GM23338 (cell line): ENCODE results near the gene ZNF774. TPM values are rescaled to one million over a fixed set of nuclear protein-coding genes. Genes with fewer than 3 reads are reported as not detected.

Source experiments
- ATAC-seq: fragments of 200-7000 bp; cut with Tn5 transposase; 3 replicates; pipeline ENCODE4 v1.9.1; 2020
- DNase-seq: peaks from one replicate; pipeline ENCODE4 v3.0.0-alpha.2; 2015; ENCODE audit warnings: low spot score
- H2AFZ ChIP-seq: fragments of 200-600 bp; sonication (generic); 2 replicates; pipeline ENCODE4 v1.8.0; 2016; ENCODE audit warnings: antibody characterized with exemption, mild to moderate bottlenecking, moderate library complexity
- H3F3A ChIP-seq: fragments of 200-600 bp; sonication (generic); replicated peaks from 2 replicates; pipeline ENCODE4 v1.8.0; 2017; ENCODE audit warnings: antibody characterized with exemption, mixed run types, low read depth
- H3K27ac ChIP-seq: fragments of 200-600 bp; sonication (generic); 2 replicates; pipeline ENCODE4 v1.6.1; 2016; ENCODE audit warnings: low read depth
- H3K27me3 ChIP-seq: fragments of 200-600 bp; sonication (generic); 2 replicates; pipeline ENCODE4 v1.8.0; 2016; ENCODE audit warnings: mild to moderate bottlenecking, mixed run types, moderate library complexity; ENCODE audit not compliant: insufficient read depth
- H3K36me3 ChIP-seq: fragments of 200-600 bp; sonication (generic); 2 replicates; pipeline ENCODE4 v1.8.0; 2016; ENCODE audit warnings: mild to moderate bottlenecking; ENCODE audit not compliant: insufficient read depth
- H3K4me1 ChIP-seq: fragments of 200-600 bp; sonication (generic); 2 replicates; pipeline ENCODE4 v1.8.0; 2016; ENCODE audit warnings: mild to moderate bottlenecking, moderate library complexity; ENCODE audit not compliant: insufficient read depth
- H3K4me2 ChIP-seq: fragments of 200-600 bp; sonication (generic); 2 replicates; pipeline ENCODE4 v1.7.1; 2017; ENCODE audit warnings: mixed run types
- H3K4me3 ChIP-seq: fragments of 200-600 bp; sonication (generic); 2 replicates; pipeline ENCODE4 v1.6.1; 2016; ENCODE audit warnings: mixed run types
- H3K79me2 ChIP-seq: fragments of 200-600 bp; sonication (generic); replicated peaks from 2 replicates; pipeline ENCODE4 v1.8.0; 2017; ENCODE audit warnings: mild to moderate bottlenecking; ENCODE audit not compliant: insufficient read depth
- H3K9me2 ChIP-seq: fragments of 200-600 bp; sonication (generic); 2 replicates; pipeline ENCODE4 v1.8.0; 2017; ENCODE audit not compliant: insufficient read depth
- H4K20me1 ChIP-seq: fragments of 200-600 bp; sonication (generic); replicated peaks from 2 replicates; pipeline ENCODE4 v1.8.0; 2017; ENCODE audit warnings: mild to moderate bottlenecking; ENCODE audit not compliant: insufficient read depth
- H3K27ac Mint-ChIP-seq: 2 replicates; pipeline ENCODE4 v1.8.0; 2020; ENCODE audit warnings: inconsistent platforms, mild to moderate bottlenecking, moderate library complexity, mixed read lengths
- H3K27me3 Mint-ChIP-seq: 3 replicates; pipeline ENCODE4 v1.8.0; 2022; ENCODE audit warnings: low read depth, mild to moderate bottlenecking, moderate library complexity, mixed read lengths, inconsistent platforms; ENCODE audit not compliant: insufficient read depth, poor library complexity
- H3K36me3 Mint-ChIP-seq: 3 replicates; pipeline ENCODE4 v1.8.0; 2021; ENCODE audit warnings: low read depth, mild to moderate bottlenecking, inconsistent platforms, moderate library complexity, mixed read lengths
- H3K4me1 Mint-ChIP-seq: 3 replicates; pipeline ENCODE4 v1.8.0; 2020; ENCODE audit warnings: mild to moderate bottlenecking, inconsistent platforms, mixed read lengths
- H3K4me3 Mint-ChIP-seq: 3 replicates; pipeline ENCODE4 v1.8.0; 2021; ENCODE audit warnings: moderate library complexity, mild to moderate bottlenecking, inconsistent platforms, mixed read lengths
- H3K9me3 Mint-ChIP-seq: 3 replicates; pipeline ENCODE4 v1.8.0; 2020; ENCODE audit warnings: moderate library complexity, mild to moderate bottlenecking, inconsistent platforms, mixed read lengths
- CREB1 ChIP-seq: fragments of 250-450 bp; sonication (Bioruptor Pico); IDR thresholded peaks from 2 replicates; pipeline ENCODE4 v1.5.0; 2020; ENCODE audit warnings: low read depth, mild to moderate bottlenecking, moderate library complexity
- CTCF ChIP-seq, 2 experiments: fragments of 200-600 bp in 1 of 2; sonication (generic) in 1 of 2; conservative IDR thresholded peaks; 2 replicates each; pipeline versions ENCODE4 v1.5.1 to v1.6.1; 2016 to 2017; ENCODE audit warnings: antibody characterized with exemption in 2 of 2, low read depth in 2 of 2, mild to moderate bottlenecking in 2 of 2, moderate library complexity in 1 of 2
- ETS1 ChIP-seq: IDR thresholded peaks from 2 replicates; pipeline ENCODE4 v1.6.1; 2016; ENCODE audit warnings: antibody characterized with exemption
- EZH2 ChIP-seq: fragments of 200-600 bp; sonication (generic); IDR thresholded peaks from one replicate; pipeline ENCODE4 v1.8.0; 2017; ENCODE audit warnings: antibody characterized with exemption, mild to moderate bottlenecking, low read depth; ENCODE audit not compliant: unreplicated experiment
- EZH2phosphoT487 ChIP-seq: fragments of 200-600 bp; sonication (generic); IDR thresholded peaks from one replicate; pipeline ENCODE4 v1.8.1; 2018; ENCODE audit warnings: antibody characterized with exemption; ENCODE audit not compliant: unreplicated experiment
- JUNB ChIP-seq: IDR thresholded peaks from one replicate; pipeline ENCODE4 v1.6.1; 2016; ENCODE audit warnings: antibody characterized with exemption; ENCODE audit not compliant: unreplicated experiment
- NANOG ChIP-seq: IDR thresholded peaks from 2 replicates; pipeline ENCODE4 v1.6.1; 2016; ENCODE audit warnings: antibody characterized with exemption, borderline replicate concordance
- POLR2AphosphoS5 ChIP-seq: IDR thresholded peaks from 2 replicates; pipeline ENCODE4 v1.6.1; 2016; ENCODE audit warnings: antibody characterized with exemption, low read depth
- REST ChIP-seq: IDR thresholded peaks from one replicate; pipeline ENCODE4 v1.6.1; 2018; ENCODE audit warnings: antibody characterized with exemption; ENCODE audit not compliant: unreplicated experiment
- STAT1 ChIP-seq: IDR thresholded peaks from one replicate; pipeline ENCODE4 v1.6.1; 2016; ENCODE audit warnings: antibody characterized with exemption; ENCODE audit not compliant: unreplicated experiment
- ZNF114 ChIP-seq: fragments of 250-450 bp; sonication (Bioruptor Pico); IDR thresholded peaks from 2 replicates; pipeline ENCODE4 v1.5.0; 2020; ENCODE audit warnings: mild to moderate bottlenecking, moderate library complexity
- ZNF331 ChIP-seq: fragments of 250-450 bp; sonication (Bioruptor Pico); IDR thresholded peaks from 2 replicates; pipeline ENCODE4 v1.5.0; 2020; ENCODE audit warnings: low read depth, mild to moderate bottlenecking, moderate library complexity
- polyA plus RNA-seq: library from polyadenylated mRNA; unstranded; fragments of >200 nt; fragmentation: Nextera tagmentation; extraction: Ambion mirVana; gene quantifications from 2 replicates; pipeline ENCODE4 v1.2.1, GENCODE V29; 2016
- total RNA-seq: library from RNA; depleted of rRNA; stranded (reverse); fragments of >200 nt; shearing (Covaris generic); gene quantifications from 2 replicates; pipeline ENCODE4 v1.2.3, GENCODE V29; 2014

The ZNF774 gene
- total and polyA plus RNA-seq, 2 experiments from 2014 or later: 0.45 to 1.8 TPM

GRCh38 chr15:90396321-90396720 is 44.2 kb downstream of the ZNF774 start (continued):
- TF ChIP-seq NANOG: no peak
- TF ChIP-seq EZH2phosphoT487: no peak
- TF ChIP-seq EZH2: no peak
- no peak for TF ChIP-seq STAT1
- no peak for TF ChIP-seq ETS1
- TF ChIP-seq REST: no peak

- peaks cover 7% of the 10 kb centered on the region; the same call in 1 of the 3 replicates for H3K36me3 Mint-ChIP-seq
- Histone ChIP-seq H3K4me1 (peaks cover 51% of the 10 kb centered on the region), H3K79me2 (peaks cover 100% of the 10 kb centered on the region), H3K4me3 (peak overlapping the region; percentile 22; the same call in 1 of the 2 replicates), H3K27ac (peak overlapping the region; percentile 86), H4K20me1 (no peaks in the 10 kb centered on the region; the same call in 1 of the 2 replicates), H3K4me2 (peak overlapping the region; percentile 60), H3K36me3 (no peaks in the 10 kb centered on the region), H3F3A (no peaks in the 10 kb centered on the region), H3K9me2 (no peaks in the 10 kb centered on the region), H2AFZ (no peak overlapping the region), H3K27me3 (no peaks in the 10 kb centered on the region)
- no peaks in the 10 kb centered on the region for H3K9me3 Mint-ChIP-seq
- DNase-seq (no peak), ATAC-seq (no peak)
- peak overlapping the region; percentile 92 for H3K27ac Mint-ChIP-seq
- peaks cover 2% of the 10 kb centered on the region for H3K27me3 Mint-ChIP-seq
- no peak overlapping the region for H3K4me3 Mint-ChIP-seq
- H3K4me1 Mint-ChIP-seq: peaks cover 53% of the 10 kb centered on the region
- TF ChIP-seq EZH2phosphoT487 (no peak), POLR2AphosphoS5 (no peak), EZH2 (no peak), REST (no peak), JUNB (no peak), CREB1 (CRISPR knock-in tag) (no peak), ETS1 (no peak), STAT1 (no peak), CTCF (conservative IDR thresholded peaks at IDR 0.05; ENCODE audit: low read depth in 2 of 2) (no peak), ZNF114 (CRISPR knock-in tag) (no peak), NANOG (no peak), ZNF331 (CRISPR knock-in tag) (no peak)
Observed at GRCh38 chr15:90400005-90400758, 48.1 kb downstream of the ZNF774 start.
